Upper lobe of right lung (tissue), 1 donor: ENCODE measurements around the gene ANKDD1B. TPM values are rescaled to one million over a fixed set of nuclear protein-coding genes. Genes with fewer than 3 reads are reported as not detected.
A peak's percentile ranks its signal among the peaks of the same experiment; 100 is the strongest.

Experiments used
- ATAC-seq: fragments of 200-7000 bp; cut with Tn5 transposase; one replicate; pipeline ENCODE4 v1.9.1; 2020; ENCODE audit warnings: mild to moderate bottlenecking, moderate library complexity
- DNase-seq: peaks from one replicate; pipeline ENCODE4 v3.0.0-alpha.2; 2020
- H3K27ac ChIP-seq: fragments of 200-600 bp; one replicate; pipeline ENCODE4 v1.8.0; 2022
- H3K27me3 ChIP-seq: fragments of 200-600 bp; one replicate; pipeline ENCODE4 v1.8.0; 2022; ENCODE audit warnings: mild to moderate bottlenecking
- H3K36me3 ChIP-seq: fragments of 200-600 bp; one replicate; pipeline ENCODE4 v1.8.0; 2022
- H3K4me1 ChIP-seq: fragments of 200-600 bp; one replicate; pipeline ENCODE4 v1.8.0; 2022
- H3K4me3 ChIP-seq: fragments of 200-600 bp; one replicate; pipeline ENCODE4 v1.8.0; 2022; ENCODE audit warnings: mild to moderate bottlenecking
- H3K9me3 ChIP-seq: fragments of 200-600 bp; one replicate; pipeline ENCODE4 v1.8.0; 2022
- CTCF ChIP-seq: fragments of 200-600 bp; IDR thresholded peaks from one replicate; pipeline ENCODE4 v1.8.0; 2022; ENCODE audit warnings: antibody characterized with exemption
- intact Hi-C: fragments of 100-400 bp; cut with DNase I; formaldehyde crosslinking; loops from one replicate; pipeline ENCODE4 v1.11.0; 2022
- total RNA-seq: library from RNA; stranded (reverse); fragmentation: NEBNext Ultra II Directional; extraction: Animal tissue kit (Norgen Biotek cat#: 25700); gene quantifications from one replicate; pipeline ENCODE4 v1.2.1, GENCODE V29; 2021
- donor health status: DM: no; HTN: yes; CAD: no; lungs with severe emphysema.

ANKDD1B gene
- total RNA-seq, 1 donor from 2014 or later = 3.7 TPM

GRCh38 chr5:75720882-75721281 lies 109.6 kb downstream of the ANKDD1B start:
- no peak overlapping the region for H3K4me3 ChIP-seq
- ATAC-seq = peak; percentile 4
- intact Hi-C loops = no loop called here
- no peak for TF ChIP-seq CTCF
- no peaks in the 10 kb centered on the region for H3K36me3 ChIP-seq
- no peak overlapping the region for H3K27ac ChIP-seq
- H3K9me3 ChIP-seq = no peaks in the 10 kb centered on the region
- H3K4me1 ChIP-seq = peaks cover 8% of the 10 kb centered on the region
- H3K27me3 ChIP-seq = no peaks in the 10 kb centered on the region
- DNase-seq = no peak

Other genes starting within 250 kb of the ANKDD1B start
- gene CERT1, start 99.8 kb upstream of the ANKDD1B start, total RNA-seq = 60.7 TPM
- gene POLK, start 99.6 kb upstream of the ANKDD1B start, total RNA-seq = 38.2 TPM
- gene POC5, start 106.0 kb downstream of the ANKDD1B start, total RNA-seq = 9.1 TPM